HG02870 (cell line): ENCODE measurements around the gene SAPCD1.

ENCODE experiments used
- ATAC-seq: cut with Tn5 transposase; IDR thresholded peaks from one replicate; pipeline ENCODE4 v1.9.1; 2021; ENCODE audit warnings: mild to moderate bottlenecking, moderate library complexity; ENCODE audit not compliant: unreplicated experiment

The SAPCD1 gene

GRCh38 chr6:31749301-31750036, 13.0 kb upstream of the SAPCD1 start:
- ATAC-seq: no peak

GRCh38 chr6:31750411-31751022, 11.9 kb upstream of the SAPCD1 start:
- no peak for ATAC-seq

GRCh38 chr6:31752739-31753319, 9.6 kb upstream of the SAPCD1 start:
- no peak for ATAC-seq

- no peak for ATAC-seq
Measured at GRCh38 chr6:31758281-31758680, 4.2 kb upstream of the SAPCD1 start.

GRCh38 chr6:31760790-31761189, 1.7 kb upstream of the SAPCD1 start:
- no peak for ATAC-seq

GRCh38 chr6:31761343-31761742, 1.1 kb upstream of the SAPCD1 start:
- ATAC-seq: no peak

- ATAC-seq: no peak
Measured at GRCh38 chr6:31762878-31763618, 592 bp downstream of the SAPCD1 start.

- no peak for ATAC-seq
Measured at GRCh38 chr6:31763619-31763940, 1.1 kb downstream of the SAPCD1 start.

GRCh38 chr6:31764198-31764597, 1.7 kb downstream of the SAPCD1 start:
- ATAC-seq: no peak

GRCh38 chr6:31765559-31765909, 3.1 kb downstream of the SAPCD1 start:
- ATAC-seq: no peak

- no peak for ATAC-seq
Measured at GRCh38 chr6:31765910-31766794, 3.7 kb downstream of the SAPCD1 start.

GRCh38 chr6:31767096-31767645, 4.7 kb downstream of the SAPCD1 start:
- no peak for ATAC-seq

GRCh38 chr6:31768363-31769257, 6.2 kb downstream of the SAPCD1 start:
- no peak for ATAC-seq

GRCh38 chr6:31769684-31770371, 7.4 kb downstream of the SAPCD1 start:
- ATAC-seq: no peak

- ATAC-seq: no peak
Measured at GRCh38 chr6:31770860-31771259, 8.4 kb downstream of the SAPCD1 start.

- ATAC-seq: no peak
Measured at GRCh38 chr6:31771992-31772358, 9.5 kb downstream of the SAPCD1 start.

GRCh38 chr6:31775184-31775583, 12.7 kb downstream of the SAPCD1 start:
- ATAC-seq: no peak

- ATAC-seq: no peak
Measured at GRCh38 chr6:31775633-31776484, 13.4 kb downstream of the SAPCD1 start.
